ENCODE measurements around the gene ZNF236. TPM values are rescaled to one million over a fixed set of nuclear protein-coding genes. Genes with fewer than 3 reads are reported as not detected.

ZNF236 gene
- total RNA-seq, 1 experiment from 2014 or later, result 43.2 TPM

- Histone ChIP-seq H3K36me3 (peaks cover 23% of the 10 kb centered on the region), H3K9me3 (no peaks in the 10 kb centered on the region), H3K4me3 (no peak overlapping the region), H3K27me3 (no peaks in the 10 kb centered on the region)
- DNase-seq, result no peak
Observed at GRCh38 chr18:76911440-76911839, 89.1 kb downstream of the ZNF236 start.

GRCh38 chr18:76913583-76913982 is 91.2 kb downstream of the ZNF236 start:
- Histone ChIP-seq H3K27me3 (no peaks in the 10 kb centered on the region), H3K36me3 (peaks cover 22% of the 10 kb centered on the region), H3K9me3 (no peaks in the 10 kb centered on the region), H3K4me3 (no peak overlapping the region)
- DNase-seq, result no peak

- H3K9me3 ChIP-seq, result no peaks in the 10 kb centered on the region
- DNase-seq, result no peak
- H3K27me3 ChIP-seq, result no peaks in the 10 kb centered on the region
- no peak overlapping the region for H3K4me3 ChIP-seq
- peaks cover 25% of the 10 kb centered on the region for H3K36me3 ChIP-seq
Observed at GRCh38 chr18:76914314-76914713, 92.0 kb downstream of the ZNF236 start.

DNA sequence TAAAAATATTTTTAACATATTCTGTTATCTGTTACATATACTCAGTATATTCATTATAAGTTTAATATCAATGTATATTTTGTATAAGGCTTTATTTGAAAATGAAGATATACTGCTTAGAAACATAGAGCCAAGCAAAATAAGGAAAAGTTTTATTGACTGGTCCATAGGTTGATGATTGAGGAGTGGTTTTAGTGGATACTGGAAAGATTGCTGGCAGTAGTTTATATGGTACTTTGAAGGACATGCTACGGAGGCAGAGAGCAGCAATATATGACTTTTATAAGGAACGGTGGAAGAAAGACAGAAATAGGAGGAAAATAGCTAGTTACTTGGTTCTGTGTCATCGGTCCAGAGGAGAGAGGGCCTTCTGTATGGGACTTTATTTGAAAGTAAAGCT is 92.4 kb downstream of the ZNF236 start:
- DNase-seq, result no peak
- H3K36me3 ChIP-seq, result peaks cover 28% of the 10 kb centered on the region
- H3K9me3 ChIP-seq, result no peaks in the 10 kb centered on the region
- H3K4me3 ChIP-seq, result no peak overlapping the region
- H3K27me3 ChIP-seq, result no peaks in the 10 kb centered on the region

DNA sequence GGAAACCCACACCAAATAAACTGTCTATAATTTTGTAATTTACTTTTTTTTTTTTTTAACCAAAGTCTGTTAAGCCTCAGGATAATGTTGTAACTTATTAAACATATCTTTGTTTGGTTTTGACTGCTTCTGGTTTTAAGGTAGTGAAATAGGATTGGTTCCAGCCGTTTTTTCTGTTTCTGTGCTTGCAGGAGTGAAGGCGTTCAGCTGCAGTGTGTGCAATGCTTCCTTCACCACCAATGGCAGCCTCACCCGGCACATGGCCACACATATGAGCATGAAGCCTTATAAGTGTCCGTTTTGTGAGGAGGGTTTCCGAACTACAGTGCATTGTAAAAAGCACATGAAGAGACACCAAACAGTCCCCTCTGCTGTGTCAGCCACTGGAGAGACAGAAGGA is 93.1 kb downstream of the ZNF236 start:
- Histone ChIP-seq H3K27me3 (no peaks in the 10 kb centered on the region), H3K4me3 (no peak overlapping the region), H3K9me3 (no peaks in the 10 kb centered on the region), H3K36me3 (peaks cover 28% of the 10 kb centered on the region)
- DNase-seq, result no peak

DNA sequence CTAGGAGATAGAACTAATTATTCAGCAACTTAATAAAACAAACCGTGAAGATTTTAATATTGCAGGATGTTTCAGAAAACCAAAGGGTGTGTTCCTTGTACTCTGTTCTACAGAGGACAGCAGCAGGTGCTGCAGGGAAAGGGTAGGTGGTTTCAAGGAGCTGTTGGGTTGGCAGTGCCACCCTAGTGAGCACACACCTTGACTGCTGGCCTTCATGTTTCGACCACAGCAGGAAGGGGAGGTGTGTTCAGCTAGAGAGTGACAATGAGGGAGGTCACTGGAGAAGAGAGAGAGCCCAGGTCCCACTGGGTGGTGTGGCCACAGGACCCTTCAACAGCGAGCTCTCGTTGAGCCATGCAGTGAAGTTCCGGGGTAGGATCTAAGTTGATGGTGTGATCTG is 98.6 kb downstream of the ZNF236 start:
- H3K36me3 ChIP-seq, result peaks cover 31% of the 10 kb centered on the region
- H3K4me3 ChIP-seq, result no peak overlapping the region
- DNase-seq, result no peak
- no peaks in the 10 kb centered on the region for H3K9me3 ChIP-seq
- H3K27me3 ChIP-seq, result no peaks in the 10 kb centered on the region

DNA sequence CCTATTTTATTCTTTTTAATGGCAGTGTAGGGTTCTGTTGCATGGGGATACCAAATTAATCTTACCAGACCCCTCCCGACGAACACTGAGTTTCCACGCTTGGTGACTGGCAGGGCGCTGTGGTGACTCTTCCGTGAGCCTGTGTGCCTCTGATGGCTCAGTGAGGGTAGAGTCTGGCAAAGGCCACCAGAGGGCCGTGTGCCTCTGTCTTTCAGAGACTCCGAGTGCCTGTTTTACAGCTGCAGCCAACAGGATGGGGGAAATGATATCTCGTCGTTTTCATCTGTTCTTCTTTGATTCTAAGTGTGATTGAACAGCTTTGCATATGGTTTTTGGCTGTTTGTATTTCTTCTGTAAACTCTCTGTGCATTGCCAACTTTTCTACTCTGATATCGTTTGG is 99.8 kb downstream of the ZNF236 start:
- no peak for DNase-seq
- H3K9me3 ChIP-seq, result no peaks in the 10 kb centered on the region
- no peak overlapping the region for H3K4me3 ChIP-seq
- no peaks in the 10 kb centered on the region for H3K27me3 ChIP-seq
- peaks cover 29% of the 10 kb centered on the region for H3K36me3 ChIP-seq

GRCh38 chr18:76923485-76924085 is 101.2 kb downstream of the ZNF236 start:
- DNase-seq, result no peak
- Histone ChIP-seq H3K36me3 (peaks cover 33% of the 10 kb centered on the region), H3K4me3 (no peak overlapping the region), H3K9me3 (no peaks in the 10 kb centered on the region), H3K27me3 (no peaks in the 10 kb centered on the region)

GRCh38 chr18:76925501-76925900 is 103.1 kb downstream of the ZNF236 start:
- no peak for DNase-seq
- Histone ChIP-seq H3K4me3 (no peak overlapping the region), H3K36me3 (peaks cover 25% of the 10 kb centered on the region), H3K9me3 (no peaks in the 10 kb centered on the region), H3K27me3 (no peaks in the 10 kb centered on the region)

DNA sequence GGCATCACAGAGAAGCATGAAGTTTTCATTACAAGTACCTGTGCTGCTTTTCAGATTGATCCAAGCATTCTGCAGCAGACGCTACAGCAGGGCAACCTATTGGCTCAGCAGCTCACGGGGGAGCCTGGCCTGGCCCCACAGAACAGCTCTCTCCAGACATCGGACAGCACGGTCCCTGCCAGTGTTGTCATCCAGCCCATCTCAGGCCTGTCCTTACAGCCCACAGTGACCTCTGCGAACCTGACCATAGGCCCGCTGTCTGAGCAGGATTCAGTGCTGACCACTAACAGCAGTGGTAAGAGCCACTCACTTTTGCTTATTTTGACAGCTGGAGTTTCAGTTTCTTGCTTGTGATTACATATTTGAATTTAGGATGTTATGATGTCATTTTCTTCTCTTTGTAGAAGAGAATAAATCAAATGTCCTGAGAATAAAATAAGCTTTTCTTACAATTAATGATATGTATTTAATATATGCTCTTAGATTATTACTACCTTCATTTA is 104.9 kb downstream of the ZNF236 start:
- Histone ChIP-seq H3K9me3 (no peaks in the 10 kb centered on the region), H3K36me3 (peaks cover 27% of the 10 kb centered on the region), H3K27me3 (no peaks in the 10 kb centered on the region), H3K4me3 (no peak overlapping the region)
- no peak for DNase-seq

GRCh38 chr18:76928179-76928868 is 106.0 kb downstream of the ZNF236 start:
- Histone ChIP-seq H3K4me3 (no peak overlapping the region), H3K9me3 (no peaks in the 10 kb centered on the region), H3K36me3 (peaks cover 27% of the 10 kb centered on the region), H3K27me3 (no peaks in the 10 kb centered on the region)
- no peak for DNase-seq

DNA sequence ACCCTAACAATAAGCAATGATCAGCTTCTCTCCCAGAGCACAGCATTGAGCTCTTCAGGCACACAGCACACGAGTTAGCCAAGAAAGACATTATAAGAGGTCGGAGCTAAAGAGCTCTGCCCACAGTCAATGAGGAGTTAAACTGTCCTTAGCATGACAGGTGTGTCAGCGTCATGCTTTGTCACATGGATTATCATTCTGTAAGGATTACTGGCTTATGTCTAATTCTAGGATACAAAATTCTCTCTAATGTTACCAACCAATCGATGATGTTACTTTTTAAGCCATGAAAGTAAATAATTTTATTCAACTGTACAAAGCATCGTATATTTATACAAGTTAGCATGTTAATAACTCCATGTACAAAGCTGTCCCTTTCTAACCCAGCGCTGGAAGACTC is 108.8 kb downstream of the ZNF236 start:
- Histone ChIP-seq H3K27me3 (no peaks in the 10 kb centered on the region), H3K9me3 (no peaks in the 10 kb centered on the region), H3K36me3 (peaks cover 13% of the 10 kb centered on the region), H3K4me3 (no peak overlapping the region)
- DNase-seq, result no peak

- H3K27me3 ChIP-seq, result no peaks in the 10 kb centered on the region
- no peaks in the 10 kb centered on the region for H3K9me3 ChIP-seq
- peaks cover 17% of the 10 kb centered on the region for H3K36me3 ChIP-seq
- DNase-seq, result no peak
- H3K4me3 ChIP-seq, result no peak overlapping the region
Observed at GRCh38 chr18:76932026-76932819, 109.9 kb downstream of the ZNF236 start.

DNA sequence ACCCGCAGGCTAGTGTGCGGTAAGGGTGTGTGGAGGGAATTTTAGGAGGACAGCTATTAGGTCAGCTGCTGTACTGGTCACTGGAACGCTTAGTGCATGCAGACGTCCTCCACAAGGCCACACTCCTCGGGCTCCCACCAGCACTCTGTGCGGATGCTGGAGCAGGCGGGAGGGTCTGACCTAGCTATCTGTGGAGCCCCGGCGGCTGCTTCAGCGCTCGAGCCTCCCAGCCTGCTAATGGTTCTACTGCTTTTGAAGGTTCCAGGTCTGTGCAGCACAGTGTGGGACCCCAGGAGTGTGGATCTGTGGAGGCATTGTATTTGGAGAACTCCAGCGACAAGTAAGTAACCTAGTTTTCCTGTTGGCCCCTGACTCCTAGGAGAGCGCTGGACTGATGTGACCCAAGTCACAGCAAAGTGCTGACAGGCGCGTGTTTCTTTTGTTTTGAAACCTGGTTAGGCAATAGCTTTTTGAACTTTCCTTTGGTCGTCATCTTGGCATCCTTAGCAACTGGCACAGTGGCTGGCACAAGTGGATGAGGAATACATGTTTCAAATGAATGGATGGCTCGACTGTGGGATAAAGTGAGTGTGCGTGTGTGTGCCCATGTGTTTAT is 113.5 kb downstream of the ZNF236 start:
- no peaks in the 10 kb centered on the region for H3K9me3 ChIP-seq
- no peak for DNase-seq
- no peaks in the 10 kb centered on the region for H3K27me3 ChIP-seq
- peaks cover 14% of the 10 kb centered on the region for H3K36me3 ChIP-seq
- H3K4me3 ChIP-seq, result no peak overlapping the region

DNA sequence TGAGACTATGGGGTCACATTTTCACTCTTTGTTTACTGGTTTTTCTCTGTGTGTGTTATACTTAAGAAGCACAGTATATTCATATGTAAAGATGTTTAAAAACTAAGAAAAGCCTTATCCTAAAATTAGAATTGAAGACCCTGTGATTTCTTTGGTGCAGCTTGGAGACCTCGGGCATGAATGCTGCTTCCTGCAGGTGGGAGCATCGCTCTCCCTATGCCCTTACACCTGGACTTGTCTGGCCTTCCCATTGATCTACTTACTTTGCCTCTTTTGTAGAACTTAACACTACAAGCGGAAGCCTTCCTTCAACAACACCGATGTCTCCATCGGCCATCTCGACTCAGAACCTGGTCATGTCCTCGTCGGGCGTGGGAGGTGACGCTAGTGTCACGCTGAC is 114.5 kb downstream of the ZNF236 start:
- Histone ChIP-seq H3K9me3 (no peaks in the 10 kb centered on the region), H3K4me3 (no peak overlapping the region), H3K36me3 (peaks cover 12% of the 10 kb centered on the region), H3K27me3 (no peaks in the 10 kb centered on the region)
- no peak for DNase-seq

DNA sequence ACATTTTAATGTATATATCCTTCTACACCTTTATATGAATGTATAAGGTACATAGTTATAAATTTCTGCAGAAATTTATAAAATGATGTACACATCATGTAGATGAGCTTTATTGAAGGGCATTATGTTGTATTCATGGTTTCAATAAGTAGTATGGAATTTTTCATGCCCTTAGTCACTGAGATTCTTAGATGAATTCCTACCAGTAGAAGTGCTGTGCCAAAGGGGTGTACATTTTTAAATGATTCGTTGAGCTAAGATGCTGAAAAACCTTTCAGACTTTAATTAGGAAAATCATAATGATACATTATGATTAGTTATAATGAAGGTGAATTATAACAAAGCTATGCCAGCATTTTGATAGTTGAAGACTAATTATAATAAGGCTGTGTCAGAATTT is 115.2 kb downstream of the ZNF236 start:
- DNase-seq, result no peak
- Histone ChIP-seq H3K4me3 (no peak overlapping the region), H3K36me3 (peaks cover 12% of the 10 kb centered on the region), H3K27me3 (no peaks in the 10 kb centered on the region), H3K9me3 (no peaks in the 10 kb centered on the region)

GRCh38 chr18:76938619-76939018 is 116.3 kb downstream of the ZNF236 start:
- peaks cover 12% of the 10 kb centered on the region for H3K36me3 ChIP-seq
- no peak overlapping the region for H3K4me3 ChIP-seq
- DNase-seq, result no peak
- no peaks in the 10 kb centered on the region for H3K9me3 ChIP-seq
- H3K27me3 ChIP-seq, result no peaks in the 10 kb centered on the region

All from MG63 (cell line).